DMS53 (cell line): ENCODE measurements around the gene B3GAT2.
A peak's percentile ranks its signal among the peaks of the same experiment; 100 is the strongest.

Source experiments
- DNase-seq: peaks from one replicate; lab custom pipeline; 2025; lab: John Stamatoyannopoulos, UW

B3GAT2 gene

GRCh38 chr6:70900047-70900446, 56.8 kb downstream of the B3GAT2 start:
- DNase-seq = no peak

- DNase-seq = no peak
Observed at GRCh38 chr6:70894001-70894400, 62.9 kb downstream of the B3GAT2 start.

GRCh38 chr6:70889270-70889669, 67.6 kb downstream of the B3GAT2 start:
- DNase-seq = no peak

GRCh38 chr6:70886661-70887060, 70.2 kb downstream of the B3GAT2 start:
- DNase-seq = no peak

- no peak for DNase-seq
Observed at GRCh38 chr6:70886071-70886470, 70.8 kb downstream of the B3GAT2 start.

- DNase-seq = peak; percentile 86
Observed at GRCh38 chr6:70884074-70884983, 72.5 kb downstream of the B3GAT2 start.

- no peak for DNase-seq
Observed at GRCh38 chr6:70879496-70879895, 77.4 kb downstream of the B3GAT2 start.

- DNase-seq = no peak
Observed at GRCh38 chr6:70874181-70874913, 82.5 kb downstream of the B3GAT2 start.

- DNase-seq = no peak
Observed at GRCh38 chr6:70872469-70872868, 84.4 kb downstream of the B3GAT2 start.

- no peak for DNase-seq
Observed at GRCh38 chr6:70864401-70864800, 92.5 kb downstream of the B3GAT2 start.

GRCh38 chr6:70863343-70863742, 93.5 kb downstream of the B3GAT2 start:
- no peak for DNase-seq

GRCh38 chr6:70860920-70861319, 95.9 kb downstream of the B3GAT2 start:
- DNase-seq = no peak

- no peak for DNase-seq
Observed at GRCh38 chr6:70860045-70860444, 96.8 kb downstream of the B3GAT2 start.

GRCh38 chr6:70857387-70858077, 99.3 kb downstream of the B3GAT2 start:
- DNase-seq = no peak

GRCh38 chr6:70852667-70853246, 104.1 kb downstream of the B3GAT2 start:
- no peak for DNase-seq

GRCh38 chr6:70849348-70850069, 107.4 kb downstream of the B3GAT2 start:
- DNase-seq = no peak

GRCh38 chr6:70847106-70848084, 109.5 kb downstream of the B3GAT2 start:
- no peak for DNase-seq

- DNase-seq = no peak
Observed at GRCh38 chr6:70846207-70846835, 110.5 kb downstream of the B3GAT2 start.

GRCh38 chr6:70844301-70844700, 112.6 kb downstream of the B3GAT2 start:
- no peak for DNase-seq
